HepG2 (cell line): ENCODE data around the gene CHTF8.

Experiments used
- DPF2 ChIP-seq: sonication (generic); formaldehyde crosslinking; IDR thresholded peaks from 2 replicates; pipeline ENCODE4 v1.4.0; 2020; ENCODE audit warnings: mild to moderate bottlenecking, low read depth, missing genetic modification reagents, borderline replicate concordance
- HMGXB4 ChIP-seq, 2 experiments: sonication (generic) in 1 of 2; formaldehyde crosslinking in 1 of 2; IDR thresholded peaks; 2 replicates each; pipeline versions ENCODE4 v1.4.0 to v1.6.1; 2018 to 2020; ENCODE audit warnings: missing genetic modification reagents in 2 of 2, borderline replicate concordance in 1 of 2, low read depth in 1 of 2, mild to moderate bottlenecking in 1 of 2, missing biosample characterization in 1 of 2
- KLF16 ChIP-seq, 2 experiments: sonication (generic) in 1 of 2; formaldehyde crosslinking in 1 of 2; IDR thresholded peaks; 2 replicates each; pipeline versions ENCODE4 v1.6.1 to v1.8.0; 2016 to 2023; ENCODE audit warnings: missing genetic modification reagents in 2 of 2, missing compliant biosample characterization in 1 of 2
- KLF6 ChIP-seq: IDR thresholded peaks from 2 replicates; pipeline ENCODE4 v1.8.0; 2016; ENCODE audit warnings: missing biosample characterization, missing genetic modification reagents
- MTA1 ChIP-seq: sonication (generic); formaldehyde crosslinking; IDR thresholded peaks from 2 replicates; pipeline ENCODE4 v1.4.0; 2020; ENCODE audit warnings: missing genetic modification reagents, mild to moderate bottlenecking, borderline replicate concordance
- POLR2A ChIP-seq, 2 experiments: IDR thresholded peaks; 2 replicates each; pipeline ENCODE4 v1.6.1; 2011; ENCODE audit warnings: low read depth in 2 of 2, low read length in 2 of 2, mild to moderate bottlenecking in 1 of 2, moderate library complexity in 1 of 2; ENCODE audit not compliant: insufficient read depth in 1 of 2
- PRPF4 ChIP-seq: fragments of 200-400 bp; formaldehyde crosslinking; IDR thresholded peaks from 2 replicates; pipeline ENCODE4 v1.6.1; 2016; ENCODE audit warnings: low read length, low read depth; ENCODE audit not compliant: poor library complexity, severe bottlenecking
- RNF2 ChIP-seq: fragments of 450-650 bp; conservative IDR thresholded peaks from 2 replicates; pipeline ENCODE4 v1.6.1; 2016; ENCODE audit warnings: low read depth
- TCF7L2 ChIP-seq: IDR thresholded peaks from 2 replicates; pipeline ENCODE4 v1.6.1; 2011; ENCODE audit warnings: mild to moderate bottlenecking, low read depth, low read length, moderate library complexity
- ZFP36 ChIP-seq: fragments of 150-350 bp; IDR thresholded peaks from 2 replicates; pipeline ENCODE4 v1.6.1; 2018; ENCODE audit warnings: borderline replicate concordance, low read length, low read depth; ENCODE audit not compliant: partially characterized antibody

- TF ChIP-seq MTA1 (CRISPR knock-in tag) (no peak), KLF6 (no peak), KLF16 (CRISPR knock-in tag; IDR thresholded peaks at IDR 0.05) (no peak), PRPF4 (no peak), HMGXB4 (CRISPR knock-in tag; IDR thresholded peaks at IDR 0.05; ENCODE audit: borderline replicate concordance in 1 of 2, low read depth in 1 of 2) (no peak), TCF7L2 (no peak), RNF2 (no peak), POLR2A (IDR thresholded peaks at IDR 0.05; ENCODE audit: insufficient read depth in 1 of 2, low read depth in 2 of 2, low read length in 2 of 2) (no peak), ZFP36 (no peak), DPF2 (CRISPR knock-in tag) (no peak)
These were observed 59.8 kb downstream of the CHTF8 start for GRCh38 chr16:69072640-69072974.
